Upper lobe of left lung (tissue), 6 donors: ENCODE results near the gene PCSK6. TPM values are rescaled to one million over a fixed set of nuclear protein-coding genes. Genes with fewer than 3 reads are reported as not detected.
A peak's percentile ranks its signal among the peaks of the same experiment; 100 is the strongest.

Source experiments
- ATAC-seq, 2 donors: fragments of 200-7000 bp; cut with Tn5 transposase; one replicate each; pipeline ENCODE4 v1.9.1; 2022; ENCODE audit warnings: mild to moderate bottlenecking in 2 of 2, moderate library complexity in 2 of 2; ENCODE audit not compliant: low FRiP score in 2 of 2
- DNase-seq, 2 donors: peaks; one replicate each; pipeline ENCODE4 v3.0.0-alpha.2; 2019 to 2020
- H3K27ac ChIP-seq, 4 donors: fragments of 200-600 bp; sonication (generic); one replicate each; pipeline ENCODE4 v1.5.1; 2016 to 2019
- H3K27me3 ChIP-seq, 4 donors: fragments of 200-600 bp; sonication (generic); one replicate each; pipeline ENCODE4 v1.5.1; 2017 to 2019
- H3K36me3 ChIP-seq, 4 donors: fragments of 200-600 bp; sonication (generic); one replicate each; pipeline ENCODE4 v1.5.1; 2016 to 2019
- H3K4me1 ChIP-seq, 4 donors: fragments of 200-600 bp; sonication (generic); one replicate each; pipeline ENCODE4 v1.5.1; 2018 to 2019
- H3K4me3 ChIP-seq, 4 donors: fragments of 200-600 bp; sonication (generic); one replicate each; pipeline ENCODE4 v1.5.1; 2017 to 2019; ENCODE audit warnings: mild to moderate bottlenecking in 2 of 4, moderate library complexity in 1 of 4
- H3K9me3 ChIP-seq, 4 donors: fragments of 200-600 bp; sonication (generic); one replicate each; pipeline ENCODE4 v1.5.1; 2018 to 2019
- CTCF ChIP-seq, 6 experiments: fragments of 450-650 bp in 4 of 6; fragments of 200-600 bp in 2 of 6; sonication (generic) in 2 of 6; IDR thresholded peaks; one replicate each; pipeline ENCODE4 v1.5.1; 2016 to 2019; ENCODE audit warnings: antibody characterized with exemption in 6 of 6
- EP300 ChIP-seq, 4 donors: sonication (generic); formaldehyde crosslinking; IDR thresholded peaks; one replicate each; pipeline ENCODE4 v1.5.1; 2017; ENCODE audit warnings: antibody characterized with exemption in 4 of 4, control low read depth in 2 of 4
- POLR2A ChIP-seq, 4 donors: fragments of 450-650 bp; IDR thresholded peaks; one replicate each; pipeline ENCODE4 v1.5.1; 2016 to 2017; ENCODE audit warnings: antibody characterized with exemption in 4 of 4, mild to moderate bottlenecking in 2 of 4
- POLR2AphosphoS5 ChIP-seq, 2 donors: sonication (generic); formaldehyde crosslinking; IDR thresholded peaks; one replicate each; pipeline ENCODE4 v1.5.1; 2017; ENCODE audit warnings: antibody characterized with exemption in 2 of 2
- WGBS, 2 donors: methylation state at CpG; one replicate each; pipeline ENCODE4 v1.1.5; 2017 to 2018; 5-methylcytosine and 5-hydroxymethylcytosine counted together
- total RNA-seq, 6 donors: library from RNA; depleted of rRNA in 4 of 6; stranded (reverse); fragments of >200 nt in 4 of 6; gene quantifications; one replicate each; pipeline versions ENCODE4 v1.1.0 to v1.2.1, GENCODE V29; 2016 to 2021
- donor health status: DM: no; HTN: no; CAD: no; lungs with moderate emphysema.
- donor health status: DM: no; HTN: yes; CAD: no; lungs with severe emphysema.

The PCSK6 gene
- total RNA-seq, 6 donors from 2014 or later: 3.1 to 24.4 (median 5.5) TPM

GRCh38 chr15:101305820-101306255 is 183.7 kb downstream of the PCSK6 start:
- H3K36me3 ChIP-seq: no peaks in the 10 kb centered on the region
- DNase-seq (peak in 1 of 2 donors; percentile 12), ATAC-seq (no peak)
- H3K4me3 ChIP-seq: no peak overlapping the region
- no peak overlapping the region for H3K27ac ChIP-seq
- H3K27me3 ChIP-seq: no peaks in the 10 kb centered on the region
- no peaks in the 10 kb centered on the region for H3K4me1 ChIP-seq
- WGBS, 2 donors: 84 to 85% methylated on average over 8 of the region's 8 CpGs
- H3K9me3 ChIP-seq: no peaks in the 10 kb centered on the region
- TF ChIP-seq EP300 (IDR thresholded peaks at IDR 0.05): no peak
- TF ChIP-seq POLR2A (IDR thresholded peaks at IDR 0.05): no peak
- no peak for TF ChIP-seq CTCF (IDR thresholded peaks at IDR 0.05)
- no peak for TF ChIP-seq POLR2AphosphoS5 (IDR thresholded peaks at IDR 0.05)

GRCh38 chr15:101303408-101303807 is 186.1 kb downstream of the PCSK6 start:
- H3K4me1 ChIP-seq: peaks cover 0 to 3% (median 0%) of the 10 kb centered on the region in 4 donors
- no peaks in the 10 kb centered on the region for H3K36me3 ChIP-seq
- WGBS, 2 donors: 81 to 88% methylated on average over 1 to 4 of the region's 4 CpGs
- ATAC-seq (no peak), DNase-seq (no peak)
- H3K4me3 ChIP-seq: no peak overlapping the region
- no peaks in the 10 kb centered on the region for H3K27me3 ChIP-seq
- no peaks in the 10 kb centered on the region for H3K9me3 ChIP-seq
- TF ChIP-seq POLR2AphosphoS5 (IDR thresholded peaks at IDR 0.05) (no peak), POLR2A (IDR thresholded peaks at IDR 0.05) (no peak), CTCF (IDR thresholded peaks at IDR 0.05) (no peak), EP300 (IDR thresholded peaks at IDR 0.05) (no peak)
- H3K27ac ChIP-seq: no peak overlapping the region

- Histone ChIP-seq H3K4me3 (peak overlapping the region in 1 of 4 donors; percentile 80), H3K36me3 (peaks cover 0 to 5% (median 2%) of the 10 kb centered on the region in 4 donors), H3K4me1 (peaks cover 24 to 32% (median 25%) of the 10 kb centered on the region in 4 donors), H3K9me3 (no peaks in the 10 kb centered on the region), H3K27ac (no peak overlapping the region), H3K27me3 (no peaks in the 10 kb centered on the region)
- ATAC-seq: no peak
- TF ChIP-seq EP300 (IDR thresholded peaks at IDR 0.05) (no peak), CTCF (IDR thresholded peaks at IDR 0.05) (no peak), POLR2AphosphoS5 (IDR thresholded peaks at IDR 0.05) (no peak), POLR2A (IDR thresholded peaks at IDR 0.05) (no peak)
- WGBS, 2 donors: 90 to 91% methylated on average over 9 of the region's 9 CpGs
- no peak for DNase-seq
Observed at GRCh38 chr15:101296418-101297405, 192.8 kb downstream of the PCSK6 start.

- peak overlapping the region; percentile 94 to 97 (median 96) for H3K27ac ChIP-seq
- H3K4me3 ChIP-seq: peak overlapping the region; percentile 79 to 100 (median 88)
- H3K27me3 ChIP-seq: no peaks in the 10 kb centered on the region
- peak in 1 of 2 donors; percentile 89 for DNase-seq
- no peaks in the 10 kb centered on the region for H3K9me3 ChIP-seq
- 1 to 2% methylated on average over 8 to 20 of the region's 20 CpGs for WGBS, 2 donors
- TF ChIP-seq POLR2AphosphoS5 (IDR thresholded peaks at IDR 0.05): no peak
- no peak for TF ChIP-seq CTCF (IDR thresholded peaks at IDR 0.05)
- TF ChIP-seq EP300 (IDR thresholded peaks at IDR 0.05): no peak
- no peak for TF ChIP-seq POLR2A (IDR thresholded peaks at IDR 0.05)
- peaks cover 24 to 34% (median 27%) of the 10 kb centered on the region in 4 donors for H3K4me1 ChIP-seq
- ATAC-seq: no peak
- H3K36me3 ChIP-seq: peaks cover 0 to 11% (median 2%) of the 10 kb centered on the region in 4 donors
Observed at GRCh38 chr15:101295607-101296161, 193.8 kb downstream of the PCSK6 start.
